Measurements from ENCODE around the gene MTHFSD.

MTHFSD gene

GRCh38 chr16:86512860-86513470 lies 42.1 kb downstream of the MTHFSD start:
- no peak for DNase-seq

GRCh38 chr16:86512301-86512859 lies 42.7 kb downstream of the MTHFSD start:
- DNase-seq = no peak

GRCh38 chr16:86511317-86512161 lies 43.5 kb downstream of the MTHFSD start:
- DNase-seq = no peak

GRCh38 chr16:86510465-86511261 lies 44.4 kb downstream of the MTHFSD start, which contains the start of gene FOXF1:
TSS of gene FOXF1 (plus strand) at chr16:86510527. CDS start at chr16:86510570, 43 bp downstream.
- DNase-seq = no peak

GRCh38 chr16:86509759-86510464 lies 45.1 kb downstream of the MTHFSD start:
- no peak for DNase-seq

GRCh38 chr16:86508947-86509758 lies 45.9 kb downstream of the MTHFSD start:
- DNase-seq = no peak

GRCh38 chr16:86508028-86508946 lies 46.7 kb downstream of the MTHFSD start:
- no peak for DNase-seq

- DNase-seq = no peak
Measured at GRCh38 chr16:86507173-86508027, 47.6 kb downstream of the MTHFSD start.

GRCh38 chr16:86505899-86506864 lies 48.9 kb downstream of the MTHFSD start:
- DNase-seq = no peak

- DNase-seq = no peak
Measured at GRCh38 chr16:86505185-86505898, 49.7 kb downstream of the MTHFSD start.

- no peak for DNase-seq
Measured at GRCh38 chr16:86504315-86505184, 50.5 kb downstream of the MTHFSD start.

- DNase-seq = no peak
Measured at GRCh38 chr16:86503830-86504229, 51.2 kb downstream of the MTHFSD start.

- DNase-seq = no peak
Measured at GRCh38 chr16:86502856-86503748, 51.9 kb downstream of the MTHFSD start.

GRCh38 chr16:86501989-86502855 lies 52.8 kb downstream of the MTHFSD start:
- no peak for DNase-seq

All from CD4-positive, alpha-beta T cell treated with Interleukin-10 for 1 hour (primary cell).